DND-41 (cell line): ENCODE data around the gene BAD.

ENCODE experiments used
- CTCF ChIP-seq: IDR thresholded peaks from 2 replicates; pipeline ENCODE4 v1.5.1; 2012; ENCODE audit warnings: borderline replicate concordance, low read length, moderate library complexity, mild to moderate bottlenecking; ENCODE audit not compliant: poor library complexity, severe bottlenecking; ENCODE audit errors: extremely low read depth
- EZH2 ChIP-seq: IDR thresholded peaks from 3 replicates; pipeline ENCODE4 v1.6.1; 2012; ENCODE audit warnings: borderline replicate concordance, low read depth, mild to moderate bottlenecking, moderate library complexity, low read length, inconsistent platforms; ENCODE audit not compliant: severe bottlenecking

DNA sequence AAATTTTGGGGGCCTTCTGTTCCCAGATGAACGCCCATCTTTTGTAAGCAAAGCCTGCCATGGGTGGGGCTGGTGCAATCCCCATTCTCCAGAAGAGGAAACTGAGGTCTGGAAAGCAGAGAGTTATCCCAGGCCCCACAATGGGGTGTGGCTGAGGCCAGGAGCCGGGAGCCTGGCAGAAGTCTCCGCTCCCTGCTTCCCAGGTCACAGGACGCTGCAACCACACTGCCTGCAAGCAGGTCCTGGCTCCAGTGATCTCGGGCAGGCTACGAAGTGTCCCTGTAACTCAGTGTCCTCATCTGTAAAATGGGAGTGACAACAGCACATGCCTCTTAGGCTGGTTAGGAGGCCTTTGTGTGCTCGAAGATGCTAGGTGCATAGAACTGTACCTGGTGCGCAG is 31.4 kb downstream of the BAD start:
- TF ChIP-seq CTCF (no peak), EZH2 (no peak)
